GM12892 (cell line): ENCODE data around the gene IMP4.

Experiments used
- POLR2A ChIP-seq: IDR thresholded peaks from 2 replicates; pipeline ENCODE4 v1.6.1; 2011; ENCODE audit warnings: low read depth, low read length, control low read depth
- POLR2AphosphoS5 ChIP-seq: IDR thresholded peaks from 2 replicates; pipeline ENCODE4 v1.6.1; 2011; ENCODE audit warnings: low read depth, low read length, control low read depth
- TAF1 ChIP-seq: IDR thresholded peaks from 2 replicates; pipeline ENCODE4 v1.6.1; 2011; ENCODE audit warnings: low read depth, mild to moderate bottlenecking, control low read depth, low read length, borderline replicate concordance

DNA sequence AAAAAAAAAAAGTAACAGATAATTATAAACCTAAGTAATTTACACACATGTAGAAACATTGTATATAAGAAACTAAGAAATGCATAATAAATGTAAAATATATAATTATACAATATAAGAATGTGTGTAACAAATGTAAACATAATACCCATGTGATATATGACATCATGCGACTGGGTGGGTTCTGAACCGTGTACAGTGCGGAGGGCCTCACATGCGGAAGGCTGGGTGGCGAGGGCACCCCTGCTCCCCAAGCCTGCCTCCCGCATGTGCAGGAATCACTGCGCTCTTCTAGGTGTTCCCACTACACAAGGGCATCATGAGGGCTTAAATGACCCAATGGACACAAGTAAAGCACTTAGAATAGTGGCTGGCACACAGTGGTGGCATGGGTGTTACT is 15.2 kb downstream of the IMP4 start:
- TF ChIP-seq POLR2AphosphoS5 (no peak), POLR2A (no peak), TAF1 (no peak)
